Left renal pelvis (tissue), 4 donors: ENCODE results near the gene DNLZ. TPM values are rescaled to one million over a fixed set of nuclear protein-coding genes. Genes with fewer than 3 reads are reported as not detected.

ENCODE experiments used
- DNase-seq, 4 donors: peaks; one replicate each; pipeline ENCODE4 v3.0.0-alpha.2; 2013; ENCODE audit warnings: low read depth in 4 of 4, low spot score in 3 of 4
- polyA plus RNA-seq, 4 donors: library from polyadenylated mRNA; unstranded; fragments of 120-200 nt; gene quantifications; one replicate each; pipeline ENCODE4 v1.2.1, GENCODE V29; 2013; ENCODE audit not compliant: insufficient read length in 4 of 4

DNLZ gene
- polyA plus RNA-seq, 4 donors: 4.8 to 28.7 (median 6.2) TPM

DNA sequence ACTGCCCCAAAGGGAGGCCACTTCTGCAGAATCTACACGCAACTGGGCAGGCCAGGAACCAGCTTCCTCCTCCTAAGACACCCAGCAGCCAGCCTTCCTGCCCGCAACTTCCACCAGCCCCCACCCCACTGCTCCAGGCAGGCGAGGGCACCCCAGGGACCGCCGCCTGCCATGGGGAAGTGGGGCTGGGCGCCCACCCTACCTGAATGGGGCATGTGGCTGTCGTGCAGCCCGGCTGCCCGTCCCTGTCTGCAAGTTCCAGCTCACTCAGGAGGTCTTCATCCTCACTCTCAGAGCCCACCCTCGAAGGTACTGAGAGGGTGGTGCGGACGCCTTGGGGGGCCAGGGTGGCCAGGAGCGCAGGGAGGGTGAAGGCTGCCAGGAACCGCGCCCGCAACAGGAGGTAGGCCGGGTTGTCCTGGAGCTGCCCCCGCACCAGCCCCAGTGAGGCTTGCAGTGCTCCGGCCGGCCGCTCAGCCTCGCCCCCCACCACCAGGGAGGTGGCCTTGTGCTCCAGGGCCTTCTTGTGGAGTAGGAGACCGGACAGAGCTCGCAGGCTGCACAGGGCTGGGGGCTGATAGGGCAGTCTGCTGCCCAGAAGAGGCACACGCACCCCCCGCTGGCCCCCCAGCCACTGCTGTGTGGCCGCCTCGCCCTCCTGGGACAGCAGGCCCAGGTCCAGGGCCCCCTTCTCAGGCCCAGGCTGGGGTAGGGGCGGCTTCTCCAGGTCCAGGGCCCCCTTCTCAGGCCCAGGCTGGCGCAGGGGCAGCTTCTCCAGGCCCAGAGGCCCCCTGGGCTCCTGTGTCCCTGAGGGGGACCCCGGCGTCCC, 14.0 kb upstream of the DNLZ start:
- no peak for DNase-seq

DNA sequence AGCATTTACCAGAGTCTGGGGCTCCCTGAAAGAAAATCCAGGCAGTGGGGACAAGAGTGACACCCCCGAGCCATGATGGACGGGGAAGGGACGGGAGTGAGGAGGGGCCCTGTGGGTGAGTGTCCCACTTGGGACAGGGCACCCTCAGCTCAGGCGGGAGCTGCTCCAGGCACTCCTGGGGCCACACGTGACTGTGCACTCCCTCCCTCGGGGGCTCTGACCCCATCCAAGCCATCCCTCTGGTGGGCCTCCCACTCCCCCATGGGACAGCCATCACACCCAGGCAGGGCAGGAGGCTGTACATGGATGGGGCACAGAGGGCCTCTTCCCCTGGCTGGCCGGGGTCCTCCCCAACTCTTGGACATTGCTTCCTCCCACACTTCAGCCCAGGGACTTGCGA, 12.9 kb upstream of the DNLZ start:
- DNase-seq: no peak

DNA sequence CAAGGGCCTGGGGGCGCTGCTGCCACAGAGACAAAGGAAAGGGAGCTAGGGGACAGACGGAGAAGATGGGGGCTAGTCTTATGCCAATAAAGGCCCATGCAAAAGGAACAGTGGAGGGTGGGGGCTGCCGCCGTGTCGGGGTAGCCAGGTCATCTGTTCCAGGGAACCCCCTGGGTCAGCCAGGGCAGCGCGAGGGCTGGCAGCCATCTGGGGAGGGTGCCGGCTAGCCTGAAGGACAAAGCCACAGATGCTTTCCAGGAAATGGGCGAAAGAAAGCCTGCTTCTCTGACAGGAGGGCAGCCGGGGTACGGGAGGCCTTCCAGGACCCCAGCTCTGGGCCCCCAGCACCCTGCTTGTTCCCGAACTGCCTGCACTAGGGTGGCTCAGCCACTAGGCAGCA, 11.6 kb upstream of the DNLZ start:
- DNase-seq: no peak

DNA sequence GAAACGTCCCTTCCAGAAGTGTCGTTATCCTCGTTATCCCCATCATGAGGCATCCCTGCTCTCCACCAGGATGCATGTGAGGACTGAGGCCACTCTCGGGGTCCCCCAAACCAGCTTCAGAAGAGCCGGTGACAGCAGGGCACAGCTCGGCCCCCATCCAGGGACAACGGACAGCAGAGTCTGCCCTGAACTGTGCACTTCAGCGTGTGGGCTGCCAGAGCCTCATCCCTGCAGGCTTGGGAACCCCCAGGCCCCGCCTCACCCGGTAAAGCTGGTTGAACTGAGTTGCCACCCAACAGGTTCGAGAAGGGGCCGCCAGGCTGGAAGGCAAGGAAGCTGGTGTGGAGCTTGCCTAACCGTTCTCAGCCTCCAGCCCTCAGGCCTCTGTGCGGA, 10.6 kb upstream of the DNLZ start:
- DNase-seq: no peak

DNA sequence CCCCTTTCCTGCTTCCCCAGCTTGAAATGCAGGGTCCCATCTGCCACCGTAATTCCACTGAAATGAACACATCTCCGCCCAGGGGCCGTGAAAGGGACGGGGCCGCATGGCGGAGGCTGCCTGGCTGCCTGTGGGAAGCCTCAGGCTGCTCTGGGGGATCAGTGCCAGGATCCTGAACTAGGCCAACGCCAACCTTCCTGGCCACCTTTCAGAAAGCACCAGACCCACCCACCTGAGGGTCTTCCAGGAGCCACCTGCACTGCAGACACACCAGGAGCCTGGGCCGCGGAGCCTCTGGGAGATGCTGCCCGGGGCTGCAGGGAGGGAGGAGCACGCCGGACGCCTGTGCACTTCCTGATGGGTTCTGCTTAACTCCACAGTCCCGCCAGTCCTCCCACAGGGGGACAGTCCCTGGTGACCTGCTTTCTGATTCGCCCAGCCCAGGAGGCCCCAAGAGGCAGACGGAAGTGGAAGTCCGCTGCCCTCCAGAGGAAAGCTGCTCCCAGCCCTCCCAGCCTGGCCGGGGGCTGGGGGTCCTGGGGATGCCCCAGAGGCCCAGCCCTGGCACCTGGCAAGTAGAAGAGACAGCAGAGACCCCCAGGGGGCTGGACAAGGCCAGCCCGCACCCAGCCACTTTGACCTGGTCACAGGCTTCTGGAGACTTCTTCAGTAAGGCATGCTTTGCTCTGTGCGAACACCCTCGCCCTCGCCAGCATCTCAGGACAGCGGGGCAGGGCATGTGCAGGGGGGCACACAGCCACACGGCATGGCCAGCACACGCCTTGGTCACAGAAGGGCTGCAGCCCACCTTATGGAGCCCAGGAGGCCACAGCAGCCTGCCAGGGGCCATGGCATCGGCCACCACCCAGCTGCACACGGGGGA, 10.0 kb upstream of the DNLZ start, which contains the start of gene CARD9:
Gene CARD9 (minus strand): TSS at position 370 of the 883 bp plus-strand sequence. CDS start 1,591 bp downstream, outside the sequence.
- DNase-seq: no peak

DNA sequence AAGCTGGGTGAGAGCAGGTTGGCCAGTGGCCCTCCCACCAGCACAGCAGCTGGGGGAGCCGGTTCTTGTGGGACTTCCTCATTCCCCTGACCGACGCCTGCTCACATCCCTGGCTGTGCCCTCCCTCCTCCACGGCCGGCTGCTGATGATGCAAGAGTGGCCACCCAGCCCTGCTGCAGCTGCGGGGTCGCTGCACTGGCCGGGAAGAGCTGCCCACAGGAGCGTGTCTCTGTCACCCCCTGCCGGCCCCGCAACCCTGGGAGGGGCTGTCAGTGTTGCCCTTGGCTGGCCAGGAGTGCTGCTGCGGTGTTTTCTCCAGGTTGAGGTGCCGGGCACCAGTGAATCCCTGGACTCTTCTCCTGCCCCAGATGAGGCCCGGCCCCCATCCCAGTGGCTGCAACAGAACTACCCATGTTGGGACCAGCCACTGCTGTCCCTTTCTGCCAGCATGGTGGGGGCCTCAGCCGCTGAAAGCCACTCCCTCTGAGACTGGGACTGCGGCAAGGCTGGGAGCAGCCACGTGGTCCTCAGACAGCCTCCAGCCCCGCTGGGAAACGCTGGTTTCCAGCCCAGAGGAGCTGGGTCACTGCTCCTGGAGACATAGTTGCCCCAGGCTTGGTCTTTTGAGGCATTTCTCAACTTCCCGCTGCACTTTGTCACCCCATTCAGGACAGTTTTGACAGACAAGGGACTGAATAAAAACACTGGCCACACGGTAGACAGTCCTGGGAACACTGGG, 9.2 kb upstream of the DNLZ start:
- peak in 3 of 4 donors; percentile 44 to 51 (median 47) for DNase-seq

DNA sequence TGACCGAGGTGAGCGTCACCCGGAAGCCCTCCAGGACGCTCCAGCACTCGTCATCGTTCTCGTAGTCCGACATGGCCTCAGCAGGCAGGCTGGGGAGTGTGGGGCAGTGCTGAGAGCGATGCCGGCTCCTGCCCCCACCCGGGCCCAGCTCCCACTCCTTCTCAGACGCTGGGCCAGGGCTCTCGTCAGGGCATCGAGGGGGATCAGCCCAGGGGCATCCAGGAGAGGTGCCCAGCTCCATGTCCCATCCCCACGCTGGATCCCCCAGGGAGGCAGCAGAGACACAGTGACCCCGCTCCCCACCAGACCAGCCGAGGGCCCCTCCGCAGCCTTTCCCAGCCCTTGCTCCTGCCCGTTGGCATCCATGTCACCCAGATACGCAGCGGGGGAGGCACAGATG, 8.5 kb upstream of the DNLZ start:
- no peak for DNase-seq

DNA sequence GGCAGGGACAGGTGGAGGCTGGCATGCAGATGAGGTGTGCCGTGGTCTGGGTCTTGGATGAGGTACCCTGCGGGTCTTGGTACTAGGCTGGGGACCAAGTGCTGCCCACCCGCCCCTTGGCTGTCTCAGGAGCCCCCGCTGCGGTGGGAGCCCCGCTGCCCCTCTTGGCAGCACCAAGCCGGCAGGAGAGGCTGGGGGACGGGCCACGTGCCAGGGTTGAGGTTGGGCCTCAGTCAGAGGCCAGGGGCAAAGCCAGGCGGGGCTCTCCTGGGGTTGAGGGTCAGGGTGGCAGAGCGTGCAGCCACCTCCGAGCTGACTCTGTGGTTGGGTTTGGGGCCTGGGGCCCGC, 8.0 kb upstream of the DNLZ start:
- DNase-seq: no peak

DNA sequence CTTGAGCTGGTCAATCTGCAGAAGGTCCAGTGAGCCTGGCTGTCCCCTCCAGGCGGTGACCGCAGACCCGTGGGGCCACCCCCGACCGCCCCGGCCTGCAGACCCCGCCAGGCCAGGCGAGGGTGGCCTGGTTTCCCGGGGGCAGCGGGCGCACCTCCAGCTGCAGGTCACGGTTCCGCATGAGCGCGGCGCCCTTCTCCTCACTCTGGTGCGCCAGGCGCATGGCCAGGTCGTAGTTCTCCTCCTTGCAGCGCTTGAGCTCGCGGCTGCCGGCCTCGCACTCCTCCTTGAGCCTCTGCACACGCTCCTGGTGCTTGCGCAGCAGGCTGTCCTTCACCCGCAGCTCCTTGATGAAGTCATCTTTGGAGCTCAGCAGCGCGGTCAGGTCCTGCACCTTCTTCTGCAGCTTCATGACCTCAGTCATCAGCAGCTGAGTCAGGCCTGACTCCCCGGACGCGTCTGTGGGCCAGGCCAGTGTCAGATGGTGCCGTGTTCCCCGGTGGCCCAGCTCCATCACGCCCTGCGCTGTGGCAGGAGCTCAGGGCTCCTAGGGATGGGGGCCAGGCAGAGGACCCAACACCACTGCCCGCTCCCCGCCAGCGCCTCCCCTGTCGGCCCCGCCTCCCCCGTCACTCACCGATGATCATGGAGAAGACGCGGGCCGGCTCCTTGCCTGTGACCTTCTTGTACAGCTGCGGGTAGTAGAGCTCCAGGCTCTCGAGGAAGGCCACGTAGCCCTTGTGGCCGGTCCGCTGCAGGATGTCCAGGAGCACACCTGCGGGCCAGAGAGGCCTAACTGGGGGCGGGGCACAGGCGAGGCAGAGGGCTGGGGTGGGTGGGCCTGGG, 7.4 kb upstream of the DNLZ start:
- DNase-seq: no peak

DNA sequence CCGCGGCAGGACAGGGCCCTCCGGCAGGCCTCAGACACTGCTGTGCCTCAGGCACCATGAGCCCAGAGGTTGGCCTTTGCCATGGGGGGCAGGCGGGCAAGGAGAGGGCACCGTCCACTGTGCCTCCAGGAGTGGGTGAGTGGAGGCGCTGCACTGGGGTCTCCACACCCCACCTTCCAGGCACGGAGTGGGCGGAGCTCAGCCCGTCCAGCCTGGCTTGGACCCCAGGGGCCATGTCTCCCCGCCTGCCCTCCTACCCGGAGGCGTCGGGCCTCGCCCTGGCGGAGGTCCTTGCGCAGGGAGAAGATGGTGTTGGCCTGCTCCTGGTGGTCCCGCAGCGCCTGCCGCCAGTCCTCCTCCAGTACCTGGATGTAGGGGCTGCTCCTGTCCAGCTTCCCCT, 6.5 kb upstream of the DNLZ start:
- DNase-seq: no peak

DNA sequence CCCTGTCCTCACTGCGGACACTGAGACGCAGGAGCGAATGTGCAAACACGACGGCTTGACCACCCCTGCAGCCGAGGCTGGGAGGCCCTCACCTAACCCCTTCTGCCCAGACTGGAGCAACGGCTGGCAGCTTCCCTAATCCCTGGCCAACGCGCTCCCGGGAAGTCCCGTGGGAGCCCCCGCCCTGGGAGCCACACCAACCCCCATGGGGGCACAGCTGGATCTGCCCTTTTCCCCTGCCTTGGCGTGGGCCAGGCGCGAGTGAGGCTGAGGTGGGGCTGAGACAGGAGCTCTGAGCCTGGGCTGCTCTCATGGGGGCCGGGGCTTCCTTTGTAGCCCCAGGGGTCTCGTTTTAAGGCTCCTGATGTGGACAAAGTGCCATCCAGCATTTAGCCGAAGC, 4.6 kb upstream of the DNLZ start:
- no peak for DNase-seq

DNA sequence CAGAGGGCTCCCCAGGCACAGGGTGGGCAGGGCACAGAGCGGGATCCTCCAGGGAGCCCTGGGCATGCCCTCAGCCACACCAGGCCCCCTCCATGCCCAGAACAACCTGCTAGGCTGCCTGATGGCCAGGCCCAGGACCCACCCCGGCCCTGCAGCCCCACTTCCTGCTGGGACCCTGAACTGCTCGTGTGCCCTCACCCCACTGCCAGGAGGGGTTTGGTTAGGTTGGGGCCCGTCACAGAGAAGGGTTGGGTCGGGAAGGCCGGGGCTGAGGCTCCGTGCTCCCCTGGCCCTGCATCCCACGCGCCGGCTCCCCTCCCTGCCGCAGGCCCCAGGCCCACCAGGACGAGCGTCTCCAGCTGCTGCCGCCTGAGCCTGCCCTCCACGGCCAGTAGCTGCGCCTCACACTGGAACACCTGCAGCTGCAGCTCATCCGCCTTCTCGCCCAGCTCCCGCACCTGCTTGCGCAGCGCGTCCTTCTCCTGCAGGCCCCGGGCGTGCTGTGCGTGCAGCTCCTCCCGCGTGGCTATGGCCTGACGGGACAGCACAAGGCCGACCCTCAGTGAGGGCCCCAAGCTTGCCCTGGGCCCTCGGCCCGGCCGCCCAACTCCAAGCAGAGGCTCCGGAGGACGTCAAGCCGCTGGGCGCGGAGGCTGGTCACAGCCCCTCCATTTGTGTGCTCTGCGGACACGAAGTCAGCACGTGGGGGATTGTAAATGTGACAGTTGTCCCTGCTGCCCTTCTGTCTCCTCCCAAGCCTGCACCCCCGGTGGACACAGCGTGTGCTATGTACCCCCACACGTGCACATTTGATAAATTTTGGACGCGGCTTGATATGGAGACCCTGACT, 4.0 kb upstream of the DNLZ start:
- DNase-seq: no peak

DNA sequence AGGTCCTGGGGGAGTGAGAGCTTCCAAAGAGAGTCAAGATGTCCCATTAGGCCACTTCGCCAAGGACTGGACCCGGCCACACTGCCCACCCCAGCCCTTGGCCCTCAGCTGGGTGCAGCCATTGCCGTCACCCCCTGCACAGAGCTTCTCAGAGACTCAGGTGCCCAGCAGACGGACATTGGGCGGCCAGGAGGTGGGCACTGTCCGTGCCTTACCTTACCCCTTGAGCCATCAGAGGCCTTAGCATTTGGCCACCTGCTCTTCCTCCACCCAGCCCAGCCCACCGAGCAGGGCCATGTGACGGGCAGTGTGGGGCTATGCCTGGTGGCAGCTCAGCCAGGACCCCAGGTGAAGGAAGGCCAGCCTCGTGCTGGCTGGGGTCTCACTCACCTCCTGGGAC, 3.3 kb upstream of the DNLZ start:
- no peak for DNase-seq

DNA sequence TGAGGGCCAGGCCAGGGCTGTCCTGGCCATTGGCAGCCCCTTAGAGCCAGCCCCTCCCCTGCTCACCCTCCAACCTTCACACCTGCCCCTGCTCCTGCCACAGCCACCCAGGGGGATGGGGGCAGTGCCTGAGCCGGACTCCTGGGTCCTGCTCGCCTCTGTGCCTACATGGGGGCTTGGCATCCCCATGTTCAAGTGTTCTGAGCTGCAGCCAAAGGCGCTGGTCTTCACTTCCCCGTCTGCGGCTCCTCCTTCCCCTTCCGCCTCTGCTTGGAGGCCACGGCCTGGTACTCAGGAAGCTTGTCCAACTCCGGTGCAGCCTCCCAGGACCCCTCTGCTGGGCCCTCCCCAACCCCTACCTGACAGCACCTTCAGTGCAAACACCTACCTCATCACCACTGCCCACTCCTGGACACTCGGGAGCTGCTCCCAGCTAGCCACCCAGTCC, 2.3 kb upstream of the DNLZ start:
- no peak for DNase-seq

DNA sequence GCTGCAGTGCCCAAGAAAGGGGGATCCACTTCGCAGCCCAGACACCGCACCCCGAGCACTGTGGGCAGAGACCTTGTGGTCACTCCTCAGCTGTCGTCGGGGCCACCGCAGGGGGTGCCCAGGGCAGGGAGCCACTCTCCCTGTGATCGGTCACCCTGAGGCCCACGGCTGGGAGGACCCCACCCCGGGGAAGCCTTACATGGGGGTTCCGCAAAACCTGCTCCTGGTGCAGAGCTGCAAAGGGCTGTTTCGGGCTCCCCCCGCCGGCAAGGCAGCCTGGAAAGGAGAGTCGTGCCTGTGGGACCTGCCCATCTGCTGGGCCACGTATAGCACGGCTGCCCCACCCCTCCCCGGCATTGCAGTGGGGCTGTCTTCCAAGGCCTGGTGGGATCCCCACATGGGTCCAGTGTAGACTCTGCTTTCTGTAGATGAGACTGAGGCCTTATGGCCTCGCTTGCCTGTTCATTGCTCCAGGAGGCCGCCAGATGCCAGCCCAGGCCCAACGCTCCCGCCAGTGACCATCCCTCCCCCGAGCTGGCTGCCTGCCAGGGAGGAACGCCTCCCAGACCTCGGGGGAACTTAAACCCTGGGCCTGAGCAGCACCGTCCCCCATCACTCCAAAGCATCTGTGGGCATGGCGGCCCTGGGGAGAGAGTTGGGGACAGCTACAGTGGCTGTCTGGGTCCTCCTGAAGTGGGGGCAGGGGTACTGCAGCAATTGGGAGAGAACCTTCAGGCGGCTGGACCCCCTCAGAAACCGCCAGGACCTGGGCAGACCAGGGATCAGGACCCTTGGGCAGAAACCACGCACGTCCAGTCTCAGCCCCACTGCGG, 1.6 kb upstream of the DNLZ start:
- no peak for DNase-seq

DNA sequence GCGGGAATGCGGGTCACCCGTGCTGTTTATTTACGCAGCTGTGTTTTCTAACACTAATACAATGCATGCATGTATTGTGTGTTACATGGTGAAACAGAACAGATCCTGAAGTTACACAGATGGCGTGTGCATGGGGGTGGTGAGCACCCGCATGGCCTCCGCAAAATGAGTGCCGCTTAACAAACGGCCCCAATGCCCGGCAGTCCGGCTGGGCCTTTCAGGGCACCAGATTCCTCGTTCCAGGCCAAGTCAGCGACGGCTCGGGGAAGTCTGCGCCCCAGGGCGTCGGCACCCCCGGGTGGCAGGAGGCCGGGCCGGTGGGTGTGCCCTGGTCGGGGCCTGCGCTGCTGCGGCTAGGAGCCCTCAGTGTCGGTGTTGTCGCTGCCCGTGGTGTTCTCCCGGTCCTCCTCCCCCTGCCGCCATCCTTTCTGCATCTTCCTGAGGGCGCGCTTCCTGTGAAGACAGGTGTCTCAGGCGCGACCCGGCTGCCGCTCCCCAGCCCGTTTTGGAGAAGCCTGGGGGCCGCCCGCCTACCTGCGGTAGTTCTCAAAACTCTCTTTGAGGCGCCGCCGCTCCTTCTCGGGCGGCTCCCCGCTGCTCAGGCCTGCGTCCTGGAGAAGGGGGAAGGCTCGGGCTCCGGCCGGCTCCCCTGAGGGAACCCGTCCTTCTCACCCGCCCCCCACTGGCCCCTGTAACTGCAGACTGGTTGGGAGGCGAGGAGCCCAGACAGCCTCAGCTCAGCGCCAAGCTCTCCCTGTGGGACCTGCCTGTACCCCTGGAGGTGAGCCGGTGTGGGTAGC, 605 bp upstream of the DNLZ start:
- no peak for DNase-seq

DNA sequence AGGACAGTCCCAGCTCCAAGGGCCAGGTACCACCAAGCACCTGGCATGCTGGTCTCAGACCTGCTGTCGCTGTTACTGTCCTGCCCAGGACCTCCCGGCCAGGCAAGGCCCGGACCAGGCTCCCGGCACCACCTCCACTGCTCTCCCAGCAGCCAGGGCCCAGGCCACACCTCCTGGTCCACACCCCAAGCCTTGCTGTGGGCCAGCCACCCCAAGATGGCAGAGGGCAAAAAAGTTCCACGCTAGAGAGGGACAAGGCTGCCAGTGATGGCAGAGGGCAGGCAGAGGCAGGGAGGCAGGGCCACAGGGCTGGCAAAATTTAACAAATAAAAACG, 1.1 kb downstream of the DNLZ start:
- DNase-seq: no peak
